Measurements from ENCODE around the gene AQP11. TPM values are rescaled to one million over a fixed set of nuclear protein-coding genes. Genes with fewer than 3 reads are reported as not detected.

Gene AQP11
- total RNA-seq, 1 experiment from 2014 or later, result 12.7 TPM

DNA sequence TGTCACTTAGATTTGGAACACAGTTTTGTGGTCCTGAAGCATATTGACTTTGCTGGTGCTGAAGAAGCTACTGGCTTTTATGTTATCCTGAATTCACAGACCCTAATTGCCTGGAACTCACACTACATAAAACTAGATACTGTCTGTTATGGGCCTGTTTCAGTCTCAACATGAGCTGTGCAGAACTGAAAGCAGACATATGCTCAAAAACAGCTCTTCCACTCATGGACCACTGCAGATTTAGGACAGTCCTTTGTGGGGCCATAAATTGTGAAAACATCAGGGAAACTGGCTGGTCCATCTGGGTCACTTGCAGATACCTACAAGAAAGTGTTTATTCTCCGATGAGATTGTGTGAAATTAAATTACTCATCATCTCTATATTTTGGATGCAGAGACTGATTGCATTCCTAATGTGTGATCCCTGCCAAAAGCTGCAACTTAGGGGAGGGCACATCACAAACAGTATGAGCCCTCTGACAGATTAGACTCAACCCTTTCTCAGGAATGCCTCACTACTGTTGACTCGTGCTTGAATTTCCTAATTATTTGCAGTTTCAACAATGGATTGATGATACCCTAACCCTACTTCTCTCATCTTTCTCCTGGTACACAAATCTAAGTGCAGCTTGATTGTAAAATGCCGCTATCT is 58.0 kb downstream of the AQP11 start:
- H3K36me3 ChIP-seq (ENCODE audit: control insufficient read depth, insufficient read depth, low read length), result no peaks in the 10 kb centered on the region
- Mint-ChIP-seq H3K36me3 (ENCODE audit: insufficient read depth, unreplicated experiment) (no peaks in the 10 kb centered on the region), H3K27me3 (ENCODE audit: insufficient read depth, unreplicated experiment) (no peaks in the 10 kb centered on the region), H3K4me3 (ENCODE audit: unreplicated experiment) (no peak overlapping the region), H3K9me3 (ENCODE audit: unreplicated experiment) (no peaks in the 10 kb centered on the region), H3K4me1 (ENCODE audit: low read depth, unreplicated experiment) (peaks cover 5% of the 10 kb centered on the region), H3K27ac (ENCODE audit: unreplicated experiment) (no peak overlapping the region)
- ChIA-PET POLR2A (no interaction called here), CTCF (no interaction called here)
- no peak for DNase-seq
- H3K4me3 ChIP-seq (ENCODE audit: low read depth, low read length), result no peak overlapping the region
- TF ChIP-seq, protein P1, sequence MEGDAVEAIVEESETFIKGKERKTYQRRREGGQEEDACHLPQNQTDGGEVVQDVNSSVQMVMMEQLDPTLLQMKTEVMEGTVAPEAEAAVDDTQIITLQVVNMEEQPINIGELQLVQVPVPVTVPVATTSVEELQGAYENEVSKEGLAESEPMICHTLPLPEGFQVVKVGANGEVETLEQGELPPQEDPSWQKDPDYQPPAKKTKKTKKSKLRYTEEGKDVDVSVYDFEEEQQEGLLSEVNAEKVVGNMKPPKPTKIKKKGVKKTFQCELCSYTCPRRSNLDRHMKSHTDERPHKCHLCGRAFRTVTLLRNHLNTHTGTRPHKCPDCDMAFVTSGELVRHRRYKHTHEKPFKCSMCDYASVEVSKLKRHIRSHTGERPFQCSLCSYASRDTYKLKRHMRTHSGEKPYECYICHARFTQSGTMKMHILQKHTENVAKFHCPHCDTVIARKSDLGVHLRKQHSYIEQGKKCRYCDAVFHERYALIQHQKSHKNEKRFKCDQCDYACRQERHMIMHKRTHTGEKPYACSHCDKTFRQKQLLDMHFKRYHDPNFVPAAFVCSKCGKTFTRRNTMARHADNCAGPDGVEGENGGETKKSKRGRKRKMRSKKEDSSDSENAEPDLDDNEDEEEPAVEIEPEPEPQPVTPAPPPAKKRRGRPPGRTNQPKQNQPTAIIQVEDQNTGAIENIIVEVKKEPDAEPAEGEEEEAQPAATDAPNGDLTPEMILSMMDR (IDR thresholded peaks at IDR 0.05; ENCODE audit: insufficient read depth in 1 of 2, low read depth in 1 of 2, low read length in 1 of 2, severe bottlenecking in 1 of 2, unreplicated experiment in 1 of 2), result no peak
- BruUV-seq (replicated peaks), result no TSS peak
- peaks cover 9% of the 10 kb centered on the region; the same call in 1 of the 2 replicates for H3K4me1 ChIP-seq
- H3K9me3 ChIP-seq, result no peaks in the 10 kb centered on the region
- intact Hi-C loops (cut with micrococcal nuclease; ENCODE audit: unreplicated experiment), result no loop called here
- H3K27me3 ChIP-seq (replicated peaks; ENCODE audit: control insufficient read depth, insufficient read depth, low read length), result no peaks in the 10 kb centered on the region

DNA sequence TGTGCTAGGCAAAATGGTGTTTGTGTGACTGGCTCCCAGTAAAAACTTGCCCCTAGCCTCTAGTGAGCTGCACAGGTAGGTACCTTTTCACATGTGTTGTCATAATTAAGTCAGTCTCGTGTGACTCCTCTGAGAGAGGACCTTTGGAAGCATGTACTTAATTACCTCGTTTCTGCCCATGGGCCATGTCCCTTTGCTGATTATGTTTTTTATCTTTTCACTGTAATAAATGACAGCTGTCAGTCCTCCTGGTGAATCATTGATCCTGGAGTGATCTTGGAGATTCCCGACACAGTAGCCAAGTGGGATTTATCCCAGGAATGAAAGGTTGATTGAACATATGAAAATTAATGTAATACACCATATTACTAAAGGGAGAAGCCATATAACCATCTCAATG is 60.4 kb downstream of the AQP11 start:
- Mint-ChIP-seq H3K4me1 (ENCODE audit: low read depth, unreplicated experiment) (no peaks in the 10 kb centered on the region), H3K27ac (ENCODE audit: unreplicated experiment) (no peak overlapping the region), H3K36me3 (ENCODE audit: insufficient read depth, unreplicated experiment) (no peaks in the 10 kb centered on the region), H3K27me3 (ENCODE audit: insufficient read depth, unreplicated experiment) (no peaks in the 10 kb centered on the region), H3K4me3 (ENCODE audit: unreplicated experiment) (no peak overlapping the region), H3K9me3 (ENCODE audit: unreplicated experiment) (no peaks in the 10 kb centered on the region)
- no peaks in the 10 kb centered on the region for H3K27me3 ChIP-seq (replicated peaks; ENCODE audit: control insufficient read depth, insufficient read depth, low read length)
- TF ChIP-seq, protein P1 (IDR thresholded peaks at IDR 0.05; ENCODE audit: insufficient read depth in 1 of 2, low read depth in 1 of 2, low read length in 1 of 2, severe bottlenecking in 1 of 2, unreplicated experiment in 1 of 2), result no peak
- H3K36me3 ChIP-seq (ENCODE audit: control insufficient read depth, insufficient read depth, low read length), result no peaks in the 10 kb centered on the region
- H3K4me1 ChIP-seq, result 0 out of 2 replicates have a peak, but pooled peaks cover 4% of the 10 kb centered on the region
- H3K9me3 ChIP-seq, result no peaks in the 10 kb centered on the region
- intact Hi-C loops (cut with micrococcal nuclease; ENCODE audit: unreplicated experiment), result loop anchor here (2.0 kb wide), 1 partner anchor 21 kb away; no protein-coding TSS in a partner anchor
- H3K4me3 ChIP-seq (ENCODE audit: low read depth, low read length), result no peak overlapping the region
- no peak for DNase-seq
- ChIA-PET CTCF (no interaction called here), POLR2A (no interaction called here)
- BruUV-seq (replicated peaks), result no TSS peak

DNA sequence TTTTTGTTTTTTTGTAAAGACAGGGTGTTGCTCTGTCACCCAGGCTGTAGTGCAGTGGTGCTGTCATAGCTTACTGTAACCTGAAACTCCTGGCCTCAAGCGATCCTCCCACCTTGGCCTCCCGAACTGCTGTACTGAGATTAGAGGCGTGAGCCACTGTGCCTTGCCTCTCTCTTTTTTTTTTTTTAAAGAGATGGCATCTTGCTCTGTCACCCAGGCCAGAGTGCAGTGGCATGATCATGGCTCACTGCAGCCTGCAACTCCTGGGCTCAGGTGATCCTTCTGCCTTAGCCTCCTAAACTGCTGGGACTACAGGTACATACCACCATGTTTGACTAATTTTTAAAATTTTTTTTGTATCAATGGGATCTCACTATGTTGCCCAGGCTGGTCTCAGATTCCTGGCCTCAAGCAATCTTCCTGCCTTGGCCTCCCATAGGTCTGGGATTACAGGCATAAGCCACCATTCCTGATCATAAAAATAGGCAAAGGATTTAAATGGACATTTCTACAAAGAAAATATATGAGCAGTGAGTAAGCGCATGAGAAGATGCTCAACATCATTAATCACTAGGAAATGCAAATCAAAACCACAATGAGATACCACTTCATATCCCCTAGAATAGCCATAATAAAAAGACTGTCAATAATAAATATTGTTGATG is 65.1 kb downstream of the AQP11 start:
- intact Hi-C loops (cut with micrococcal nuclease; ENCODE audit: unreplicated experiment), result no loop called here
- POLR2A ChIA-PET, result no interaction called here

More for the DNA sequence above, 65.1 kb downstream of the AQP11 start:
- Mint-ChIP-seq H3K9me3 (ENCODE audit: unreplicated experiment) (no peaks in the 10 kb centered on the region), H3K27ac (ENCODE audit: unreplicated experiment) (no peak overlapping the region), H3K27me3 (ENCODE audit: insufficient read depth, unreplicated experiment) (no peaks in the 10 kb centered on the region), H3K36me3 (ENCODE audit: insufficient read depth, unreplicated experiment) (peaks cover 9% of the 10 kb centered on the region), H3K4me3 (ENCODE audit: unreplicated experiment) (no peak overlapping the region), H3K4me1 (ENCODE audit: low read depth, unreplicated experiment) (no peaks in the 10 kb centered on the region)
- Histone ChIP-seq H3K36me3 (ENCODE audit: control insufficient read depth, insufficient read depth, low read length) (no peaks in the 10 kb centered on the region), H3K4me1 (0 out of 2 replicates have a peak, but pooled peaks cover 4% of the 10 kb centered on the region), H3K27me3 (replicated peaks; ENCODE audit: control insufficient read depth, insufficient read depth, low read length) (no peaks in the 10 kb centered on the region), H3K9me3 (no peaks in the 10 kb centered on the region), H3K4me3 (ENCODE audit: low read depth, low read length) (no peak overlapping the region)
- no peak for DNase-seq
- TF ChIP-seq, protein P1 (IDR thresholded peaks at IDR 0.05; ENCODE audit: insufficient read depth in 1 of 2, low read depth in 1 of 2, low read length in 1 of 2, severe bottlenecking in 1 of 2, unreplicated experiment in 1 of 2), result no peak
- CTCF ChIA-PET, result interaction anchor here (0.6 kb wide), 1 partner anchor 164 kb away, joined by 4 read pairs; no protein-coding TSS in a partner anchor
- BruUV-seq (replicated peaks), result no TSS peak

Data from Caco-2 (cell line).